GM12892 (cell line): ENCODE data around the gene COL5A1.

Experiments
- POLR2A ChIP-seq: IDR thresholded peaks from 2 replicates; pipeline ENCODE4 v1.6.1; 2011; ENCODE audit warnings: low read depth, low read length, control low read depth
- POLR2AphosphoS5 ChIP-seq: IDR thresholded peaks from 2 replicates; pipeline ENCODE4 v1.6.1; 2011; ENCODE audit warnings: low read depth, low read length, control low read depth

DNA sequence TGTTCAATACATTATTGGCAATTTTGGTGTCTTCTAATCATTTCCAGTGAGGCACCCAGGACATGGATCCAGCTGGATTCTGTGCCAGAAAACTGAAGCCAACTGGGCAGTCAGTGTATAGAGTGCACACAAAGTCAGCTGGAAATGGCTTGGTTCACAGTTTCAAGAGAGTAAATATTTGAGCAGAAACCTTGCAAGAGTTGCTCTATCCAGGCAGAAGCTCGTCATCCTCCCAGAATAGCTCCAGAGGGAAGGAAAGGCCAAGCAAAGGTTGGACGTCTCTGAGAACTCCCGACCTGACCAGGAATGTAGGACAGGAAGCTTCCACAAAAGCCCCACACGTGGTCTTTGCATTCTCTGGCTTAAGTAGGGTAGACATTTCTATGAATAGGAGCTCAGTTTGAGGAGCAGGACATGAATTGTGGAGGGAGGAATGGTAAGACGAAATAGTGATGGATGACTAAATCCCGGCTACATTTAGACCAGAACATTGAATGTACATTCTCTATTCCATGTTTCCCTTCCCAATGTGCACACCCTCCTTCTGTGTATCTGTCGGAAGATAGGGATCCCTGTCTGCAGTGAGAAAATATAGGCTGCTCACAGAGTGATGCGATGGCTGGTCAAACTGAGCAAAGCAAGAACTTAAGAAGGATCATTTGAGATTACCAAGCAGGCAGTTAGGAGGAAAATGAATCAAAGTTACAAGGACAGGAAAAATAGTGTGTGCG lies 166.3 kb downstream of the COL5A1 start:
- TF ChIP-seq POLR2AphosphoS5 (no peak), POLR2A (no peak)
